CMK (cell line): ENCODE data around the gene ZBTB2.

Experiments used
- DNase-seq: peaks from one replicate; pipeline ENCODE4 v3.0.0-alpha.2; 2010; ENCODE audit warnings: low read depth

Gene ZBTB2, protein sequence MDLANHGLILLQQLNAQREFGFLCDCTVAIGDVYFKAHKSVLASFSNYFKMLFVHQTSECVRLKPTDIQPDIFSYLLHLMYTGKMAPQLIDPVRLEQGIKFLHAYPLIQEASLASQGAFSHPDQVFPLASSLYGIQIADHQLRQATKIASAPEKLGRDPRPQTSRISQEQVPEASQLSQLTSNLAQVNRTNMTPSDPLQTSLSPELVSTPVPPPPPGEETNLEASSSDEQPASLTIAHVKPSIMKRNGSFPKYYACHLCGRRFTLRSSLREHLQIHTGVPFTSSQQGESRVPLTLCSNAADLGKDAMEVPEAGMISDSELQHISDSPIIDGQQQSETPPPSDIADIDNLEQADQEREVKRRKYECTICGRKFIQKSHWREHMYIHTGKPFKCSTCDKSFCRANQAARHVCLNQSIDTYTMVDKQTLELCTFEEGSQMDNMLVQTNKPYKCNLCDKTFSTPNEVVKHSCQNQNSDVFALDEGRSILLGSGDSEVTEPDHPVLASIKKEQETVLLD

DNA sequence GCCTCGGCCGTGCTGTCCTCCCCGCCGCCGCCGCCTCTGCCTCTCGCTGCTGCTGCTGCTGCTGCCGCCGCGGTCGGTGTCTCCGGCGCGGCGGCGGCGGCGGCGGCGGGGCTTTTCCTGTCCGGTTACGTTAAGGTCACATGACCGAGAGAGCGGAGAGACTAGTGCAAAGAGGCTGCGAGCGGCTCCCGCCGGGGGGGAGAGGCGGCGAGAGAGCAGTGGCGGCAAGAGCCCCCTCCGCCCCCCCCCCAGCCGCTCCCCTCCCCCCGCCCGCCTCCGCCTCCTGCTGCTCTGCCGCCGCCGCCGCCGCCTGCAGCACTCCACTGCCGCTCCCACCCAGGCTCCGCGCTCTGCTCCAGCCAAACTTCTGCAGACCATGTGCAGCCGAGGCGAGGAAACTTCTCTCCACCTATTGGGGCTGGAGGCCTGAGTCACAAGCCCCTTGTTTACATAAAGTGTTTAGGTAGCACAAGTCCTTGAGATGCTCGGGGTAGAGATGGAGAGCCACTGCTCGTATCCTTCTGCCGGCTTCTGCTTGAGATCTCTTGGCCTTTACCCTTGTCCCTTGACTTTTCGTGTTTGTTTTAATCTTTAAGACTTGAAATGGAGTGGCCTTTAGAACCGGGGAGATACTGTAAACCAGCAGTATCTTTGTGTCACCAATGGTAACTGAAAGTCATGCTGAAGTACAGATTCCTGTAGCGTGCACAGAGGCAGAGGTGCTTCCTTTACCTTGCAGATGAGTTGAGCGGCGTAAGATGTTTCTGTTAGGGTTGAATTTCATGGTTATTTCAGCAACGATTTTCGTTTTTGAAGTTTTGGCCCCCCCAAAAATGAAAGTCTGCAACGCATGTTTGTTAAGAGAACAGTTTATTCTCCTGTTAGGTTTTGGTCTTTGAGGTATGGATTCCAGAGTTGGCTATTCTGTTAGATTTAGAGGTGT lies at the start of gene ZBTB2:
Gene ZBTB2 (minus strand): TSS at position 89 of the 943 bp plus-strand sequence. CDS start 17,922 bp downstream, outside the sequence.
- no peak for DNase-seq

DNA sequence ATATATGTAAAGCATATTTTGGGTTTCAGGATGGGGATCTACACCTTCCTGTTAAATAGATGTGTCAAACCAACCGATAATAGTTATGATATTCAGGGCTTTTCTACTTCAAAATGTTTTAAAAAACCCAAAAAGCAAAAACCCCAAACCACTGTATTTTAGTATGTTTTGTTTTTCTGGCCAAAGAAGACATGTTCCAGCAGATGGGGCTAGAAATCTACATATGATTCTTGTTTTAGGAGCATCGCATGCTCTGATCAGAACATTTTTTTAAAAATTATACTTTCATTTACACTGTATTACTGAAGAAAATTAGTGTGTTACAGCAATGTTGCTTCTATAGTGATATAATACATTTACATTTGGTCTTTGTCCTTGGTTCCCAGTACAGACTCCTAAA lies 49.6 kb upstream of the ZBTB2 start:
- DNase-seq: no peak

DNA sequence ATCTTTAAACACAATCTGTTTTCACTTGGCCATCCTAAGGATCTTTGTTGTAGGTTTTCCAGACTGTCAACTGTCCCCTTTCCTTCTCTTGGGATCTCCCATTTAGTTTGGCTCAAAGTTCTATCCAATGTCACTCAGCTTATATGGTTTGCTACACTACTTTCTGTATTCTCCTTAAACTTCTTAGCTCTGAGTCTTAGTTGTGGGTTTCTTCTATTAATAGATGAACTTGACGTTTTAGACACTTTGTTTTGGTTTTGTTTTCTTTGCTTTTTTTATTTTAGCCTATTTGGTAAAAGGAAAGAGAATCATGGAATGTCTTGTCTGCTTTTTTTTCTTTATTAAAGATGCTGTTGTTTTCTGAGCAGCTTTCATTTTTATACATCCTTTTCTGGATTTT lies 49.1 kb upstream of the ZBTB2 start:
- DNase-seq: no peak

DNA sequence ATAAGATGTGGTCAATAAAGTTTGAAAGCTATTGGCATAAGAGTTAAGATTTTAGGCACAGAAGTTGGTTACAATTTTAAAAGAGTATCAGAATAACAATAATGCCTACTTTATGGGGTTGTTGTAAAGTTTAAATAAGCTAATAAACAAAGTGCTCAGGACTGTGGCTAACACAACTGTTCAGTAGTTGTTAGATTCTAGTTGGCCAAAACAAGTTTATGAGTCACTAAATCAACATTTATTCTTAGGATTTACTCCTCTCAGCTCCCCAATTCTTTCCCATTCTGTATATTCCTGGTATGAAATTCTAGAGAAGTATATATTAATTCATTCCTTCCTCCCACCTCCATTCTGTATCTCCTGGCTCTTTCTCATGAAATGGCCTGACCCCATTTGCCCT lies 46.0 kb upstream of the ZBTB2 start:
- no peak for DNase-seq

DNA sequence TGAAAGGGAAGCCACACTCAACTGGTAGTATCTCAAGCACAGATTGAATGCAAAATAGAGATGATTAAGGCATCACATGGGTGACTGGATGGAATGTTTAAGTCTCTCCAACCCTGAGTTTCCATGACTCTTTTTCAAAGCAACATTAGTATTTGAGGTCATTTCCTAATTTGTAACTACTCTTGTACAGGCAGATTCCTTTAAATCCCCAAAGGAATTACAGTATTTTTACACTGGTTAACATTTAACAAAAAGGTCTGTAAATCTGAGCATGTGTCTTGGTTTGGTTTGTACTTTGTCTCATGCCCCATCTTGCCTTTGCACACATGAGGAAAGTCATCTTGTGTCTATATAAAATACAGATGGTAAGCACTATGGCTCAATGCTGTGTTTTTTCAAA lies 45.4 kb upstream of the ZBTB2 start:
- DNase-seq: no peak

DNA sequence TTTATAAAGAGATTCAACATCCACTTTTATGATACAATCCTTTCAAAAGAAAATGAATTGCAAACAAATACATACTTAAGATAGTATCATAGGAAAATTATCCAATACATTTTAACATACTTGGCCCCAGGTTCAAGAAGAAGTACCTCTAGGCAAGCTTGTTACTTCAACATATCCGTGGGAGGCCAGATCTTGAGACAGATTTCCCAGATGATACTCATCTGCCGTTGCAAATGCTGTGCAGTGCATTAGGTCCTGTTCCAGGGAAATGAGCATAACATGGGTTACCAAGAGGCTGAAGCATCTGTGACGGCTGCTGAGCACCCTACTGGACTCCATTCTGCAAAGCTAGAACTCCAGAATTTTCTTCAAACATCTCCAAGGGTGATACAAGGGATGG lies 44.9 kb upstream of the ZBTB2 start:
- no peak for DNase-seq

DNA sequence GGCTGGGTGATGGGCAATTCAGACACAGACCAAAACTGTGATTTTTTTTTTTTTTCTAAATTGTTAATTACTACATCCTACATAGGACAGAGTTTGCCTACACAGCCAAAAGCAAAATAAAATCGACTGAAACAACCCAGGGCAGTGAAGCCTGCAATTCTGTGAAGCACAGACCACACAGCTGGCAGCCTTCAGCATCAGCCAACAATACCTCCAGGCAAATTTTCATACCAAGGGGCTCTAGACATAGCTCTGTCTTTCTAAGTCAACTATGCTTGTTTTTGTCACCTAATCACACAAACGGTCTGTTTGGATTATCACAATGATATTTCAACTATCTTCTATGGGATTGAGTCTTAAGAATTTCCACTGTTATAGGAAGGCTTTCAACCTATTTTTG lies 43.0 kb upstream of the ZBTB2 start:
- DNase-seq: no peak

DNA sequence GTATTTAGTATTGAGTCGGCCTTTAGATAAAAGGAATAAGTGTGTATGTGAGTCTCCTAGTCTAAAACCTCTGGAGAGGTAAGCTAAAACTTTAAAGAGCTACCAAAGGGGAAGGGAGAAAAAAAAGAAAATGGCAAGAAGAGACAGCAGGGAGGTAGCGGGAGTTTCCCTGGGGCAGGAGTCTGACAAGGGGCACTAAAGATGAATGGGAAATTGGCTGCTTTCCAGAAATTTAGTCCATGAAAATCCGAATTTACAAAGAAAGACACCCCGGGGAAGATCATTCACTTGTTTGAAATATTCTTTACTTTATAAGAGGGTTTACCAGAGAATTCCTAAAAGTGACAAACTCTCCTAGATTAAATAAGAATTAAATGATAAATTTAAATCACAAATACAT lies 41.3 kb upstream of the ZBTB2 start:
- no peak for DNase-seq

DNA sequence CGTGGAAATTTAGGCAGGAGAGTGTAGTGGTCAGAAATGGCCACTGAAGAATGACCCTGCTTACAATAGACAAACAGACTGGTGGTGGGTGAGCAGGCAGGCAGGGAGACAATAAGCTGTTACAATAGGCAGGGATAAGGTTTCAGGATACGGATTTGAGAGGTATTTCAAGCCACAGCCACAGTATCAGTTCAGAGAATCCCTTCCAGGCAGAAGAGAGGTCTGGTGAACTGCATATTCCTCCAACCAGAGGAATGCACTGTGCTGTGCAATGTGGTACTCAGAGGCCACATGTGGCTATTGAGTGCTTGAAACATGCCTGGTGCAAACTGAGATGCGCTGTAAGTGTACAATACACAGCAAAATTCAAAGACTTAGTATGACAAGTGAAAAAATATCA lies 40.0 kb upstream of the ZBTB2 start:
- no peak for DNase-seq

DNA sequence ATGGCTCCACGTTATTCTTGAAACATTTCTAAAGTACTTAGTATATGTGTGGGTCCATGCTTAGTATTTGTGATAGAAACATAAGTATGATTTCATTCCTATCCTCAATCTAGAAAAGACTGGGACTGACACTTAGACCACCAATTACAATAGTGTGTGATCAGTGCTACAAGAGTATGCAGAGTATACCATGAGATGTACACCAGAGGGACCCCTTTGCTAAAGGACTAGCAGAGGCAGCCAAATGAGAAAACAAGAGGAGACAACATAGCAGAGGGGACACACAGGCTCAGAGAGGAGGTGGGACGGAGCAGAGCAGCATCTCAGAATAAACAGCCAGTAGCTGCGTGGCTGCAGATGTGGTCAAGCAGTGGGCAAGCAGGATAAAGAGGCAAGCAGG lies 39.5 kb upstream of the ZBTB2 start:
- DNase-seq: no peak

DNA sequence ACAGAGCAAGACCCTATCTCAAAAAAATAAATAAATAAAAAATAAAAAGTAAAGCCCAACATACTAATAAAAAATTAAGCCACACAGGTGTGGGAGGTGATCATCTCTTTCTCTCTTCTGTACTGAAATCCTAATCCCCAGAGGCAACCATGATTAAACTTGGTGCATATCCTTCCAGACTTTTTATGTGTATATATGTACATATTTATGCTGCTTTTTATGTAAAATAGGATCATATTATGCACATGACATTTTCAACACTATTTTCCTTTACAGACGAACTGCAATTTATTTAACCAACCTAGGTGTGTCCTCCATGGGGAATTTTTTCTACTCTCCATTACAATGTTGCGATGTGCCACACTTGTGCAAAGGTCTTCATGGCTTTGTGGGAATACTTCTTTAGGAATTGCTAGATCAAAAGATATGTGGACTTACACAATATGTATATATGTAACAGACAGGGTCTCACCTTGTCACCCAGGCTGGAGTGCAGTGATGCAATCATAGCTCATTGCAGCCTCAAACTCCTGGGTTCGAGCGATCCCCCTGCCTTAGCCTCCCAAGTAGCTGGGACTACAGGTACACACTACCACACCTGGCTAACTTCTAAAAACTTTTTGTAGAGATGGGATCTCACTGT lies 36.9 kb upstream of the ZBTB2 start:
- DNase-seq: no peak

DNA sequence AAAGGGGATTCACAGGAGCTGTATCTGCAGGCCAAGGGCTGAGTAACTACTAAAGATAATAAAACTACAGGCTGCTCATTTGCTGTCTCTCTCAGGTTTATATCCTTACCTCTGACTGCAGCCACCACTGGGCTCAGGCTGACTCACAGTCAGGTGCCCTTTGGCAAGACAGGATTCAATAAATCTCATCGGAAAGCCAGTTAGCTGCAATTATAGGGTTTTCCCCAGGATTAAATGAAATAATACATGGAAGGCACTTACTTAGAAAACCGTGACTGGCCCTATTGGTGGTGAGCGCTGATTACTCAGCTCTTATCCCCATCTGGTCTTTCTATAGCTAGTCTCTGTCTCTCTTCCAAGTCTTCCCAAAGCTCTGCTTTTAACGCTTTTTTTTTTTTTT lies 34.2 kb upstream of the ZBTB2 start:
- no peak for DNase-seq

DNA sequence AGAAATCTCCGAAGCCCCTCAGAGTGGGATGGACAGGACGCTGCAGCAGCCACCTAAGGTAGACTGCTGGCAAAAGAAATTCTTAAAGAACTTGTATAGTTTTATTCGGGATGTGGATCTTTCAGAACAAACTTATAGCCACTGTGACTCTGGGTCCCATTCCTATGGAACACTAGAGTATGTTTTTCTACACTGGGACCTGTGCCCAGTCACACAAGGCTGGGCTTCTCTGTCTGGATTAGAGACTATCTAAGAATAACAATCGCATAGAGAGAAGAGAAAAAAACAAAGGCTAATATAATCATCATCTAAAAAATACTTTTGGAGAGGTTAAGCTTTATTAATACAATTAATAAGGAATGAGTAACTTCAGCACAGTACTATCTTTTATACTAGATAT lies 31.6 kb upstream of the ZBTB2 start:
- DNase-seq: no peak

DNA sequence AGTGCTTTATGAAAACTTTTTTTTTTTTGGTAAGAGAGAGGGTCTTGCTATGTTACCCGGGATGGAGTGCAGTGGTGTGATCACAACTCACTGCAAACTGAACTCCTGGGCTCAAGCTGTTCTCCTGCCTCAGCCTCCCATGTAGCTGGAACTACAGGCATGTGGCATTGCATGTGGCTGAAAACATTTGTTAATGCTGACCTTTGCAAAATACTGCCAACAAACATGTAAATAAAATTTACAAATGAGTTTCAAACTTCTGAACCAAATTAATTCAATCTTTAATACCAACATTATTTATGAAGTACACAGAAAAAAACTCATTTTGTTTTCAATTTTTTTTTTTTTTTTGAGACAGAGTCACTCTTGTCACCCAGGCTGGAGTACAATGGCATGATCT lies 26.1 kb upstream of the ZBTB2 start:
- DNase-seq: no peak

DNA sequence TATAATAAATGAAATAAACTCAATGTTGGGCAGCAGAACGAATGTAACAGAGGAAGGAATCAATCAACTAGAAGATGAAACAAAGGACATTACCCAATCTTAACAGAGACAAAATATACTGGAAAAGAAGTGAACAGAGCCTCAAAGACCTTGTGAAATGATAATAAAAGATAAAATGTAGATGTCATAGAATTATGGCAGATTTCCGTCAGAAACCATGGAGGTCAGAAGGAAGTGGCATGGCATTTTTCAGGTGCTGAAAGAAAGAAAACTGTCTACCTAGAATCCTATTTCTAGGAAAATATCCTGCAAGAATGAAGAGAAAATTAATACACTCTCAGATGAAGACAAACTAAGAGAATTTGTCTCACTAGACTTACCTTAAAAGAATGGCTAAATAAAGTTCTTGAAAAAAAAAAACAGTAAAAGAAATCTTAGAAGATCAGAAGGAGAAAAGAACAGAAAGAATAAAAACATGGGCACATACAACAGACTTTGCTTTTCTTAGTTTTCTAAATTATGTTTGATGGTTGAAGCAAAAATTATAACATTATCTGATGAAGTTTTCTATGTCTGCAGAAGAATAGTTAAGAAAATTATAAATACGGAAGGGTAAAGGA lies 23.4 kb upstream of the ZBTB2 start:
- no peak for DNase-seq

DNA sequence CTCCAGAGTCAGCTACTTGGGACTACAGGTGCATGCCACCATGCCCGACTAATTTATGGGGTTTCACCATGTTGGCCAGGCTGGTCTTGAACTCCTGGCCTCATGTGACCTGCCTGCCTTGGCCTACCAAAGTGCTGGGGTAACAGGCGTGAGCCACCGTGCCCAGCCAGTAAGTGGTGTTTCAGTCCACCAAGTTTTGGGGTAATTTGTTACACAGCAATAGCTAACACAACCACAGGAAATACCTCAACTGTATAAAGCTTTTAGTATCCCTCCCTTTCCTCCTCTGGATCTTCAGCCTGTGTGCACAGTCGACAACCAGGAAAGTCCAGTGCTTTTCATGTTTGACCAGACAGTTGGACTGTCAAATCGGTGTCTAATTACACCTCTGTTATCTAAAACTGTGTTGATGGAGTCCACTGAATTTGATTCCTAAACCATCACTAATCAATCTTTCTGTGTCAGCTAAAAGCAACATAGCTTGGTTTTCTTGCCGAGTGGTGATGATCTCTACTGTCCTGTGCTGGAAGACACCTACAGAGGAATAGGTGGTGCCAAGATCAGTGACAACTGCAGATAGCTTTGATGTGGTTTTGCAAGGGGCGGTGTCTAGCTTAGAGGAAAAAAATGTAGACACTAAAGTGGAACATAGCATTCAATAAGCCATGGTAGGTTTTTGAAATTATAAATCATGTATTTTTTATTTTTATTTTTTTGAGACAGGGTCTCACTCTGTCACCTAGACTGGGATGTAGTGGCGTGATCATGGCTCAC lies 22.2 kb upstream of the ZBTB2 start:
- no peak for DNase-seq

DNA sequence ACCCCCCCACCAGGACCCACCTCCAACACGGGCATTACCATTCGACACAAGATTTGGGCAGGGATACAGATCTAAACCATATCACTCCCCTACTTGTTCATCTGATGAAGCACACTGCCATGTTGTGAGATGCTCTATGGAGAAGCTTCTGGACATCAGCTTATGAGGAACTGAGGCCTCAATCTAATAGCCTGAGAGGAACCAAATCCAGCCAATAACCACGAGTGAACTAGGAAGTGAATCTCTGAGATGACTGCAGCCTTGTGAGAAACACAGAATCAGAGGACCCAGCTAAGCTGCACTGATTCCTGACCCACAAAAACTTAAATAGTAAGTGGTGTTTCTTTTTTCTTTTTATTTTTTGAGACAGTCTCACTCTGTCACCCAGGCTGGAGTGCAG lies 21.6 kb upstream of the ZBTB2 start:
- no peak for DNase-seq

DNA sequence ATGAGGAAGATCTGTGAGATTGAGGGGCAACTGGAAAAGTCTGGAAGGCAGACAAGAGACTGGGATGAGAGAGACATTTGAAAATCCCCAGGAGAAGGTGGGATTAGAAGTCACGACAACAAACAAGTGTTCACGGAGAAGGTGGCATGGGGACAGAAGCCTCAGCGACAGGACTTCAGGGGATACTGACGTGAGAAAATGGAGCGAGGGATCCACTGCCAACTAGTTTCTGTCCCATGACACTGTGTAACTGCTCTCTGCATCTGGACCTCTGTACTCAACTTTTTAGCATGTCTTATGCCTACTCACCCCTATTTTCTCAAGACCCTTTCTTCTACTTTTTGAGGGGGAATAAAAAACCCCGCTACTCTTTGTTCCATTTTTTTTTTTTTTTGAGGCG lies 18.3 kb upstream of the ZBTB2 start:
- no peak for DNase-seq

DNA sequence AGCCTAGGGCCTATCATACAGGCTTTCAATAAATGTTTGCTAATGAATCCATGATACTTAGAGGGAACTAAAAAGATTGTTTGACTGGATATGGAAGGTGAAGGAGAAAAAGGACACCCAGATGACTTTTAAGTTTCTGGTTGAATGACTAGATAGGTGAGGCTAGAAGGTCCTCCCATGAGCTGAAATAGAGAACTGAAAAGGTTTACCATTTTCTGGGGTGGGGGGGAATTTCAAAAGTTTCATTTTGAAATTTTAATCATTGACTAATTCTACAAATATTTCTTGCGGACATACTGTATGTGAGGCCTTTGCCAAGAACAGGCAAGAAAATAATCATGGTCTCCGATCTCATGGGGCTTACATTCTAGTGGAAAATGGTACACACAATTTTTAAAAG lies 17.9 kb upstream of the ZBTB2 start:
- DNase-seq: no peak

DNA sequence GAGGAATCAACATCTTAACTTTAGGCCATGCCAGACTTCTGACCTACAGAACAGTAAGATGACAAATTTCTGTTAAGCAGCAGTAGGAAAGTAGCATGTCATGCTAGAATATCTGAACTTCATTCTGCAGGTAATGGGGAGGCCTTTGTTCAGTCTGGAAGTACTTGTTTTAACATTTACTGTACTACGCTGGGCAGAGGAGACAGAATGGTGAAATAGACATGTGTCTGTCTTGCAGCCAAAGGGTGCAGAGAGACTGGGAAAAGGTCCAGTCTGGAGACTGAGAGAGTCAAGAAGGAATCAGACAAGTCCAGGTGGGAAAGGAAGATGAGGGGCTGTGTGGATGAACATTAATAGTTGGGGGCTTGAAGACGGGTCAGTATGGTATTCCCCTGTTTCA lies 17.5 kb upstream of the ZBTB2 start:
- no peak for DNase-seq

DNA sequence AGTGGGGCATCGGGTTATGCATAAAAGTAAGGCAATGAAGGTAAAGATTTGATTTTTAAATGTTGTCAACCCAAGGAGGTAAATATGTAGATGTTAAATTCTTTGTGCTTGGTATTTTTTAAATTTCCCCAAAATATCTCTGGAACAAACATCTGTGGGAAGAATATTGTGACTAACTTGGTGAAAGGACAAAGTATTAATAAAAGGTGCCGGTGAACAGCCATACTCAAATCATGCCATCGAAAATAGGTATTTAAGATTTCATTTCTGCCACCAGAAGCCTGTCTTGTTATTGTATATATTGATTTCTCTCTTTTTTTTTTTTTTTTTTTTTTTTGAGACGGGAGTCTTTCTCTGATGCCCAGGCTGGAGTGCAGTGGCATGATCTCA lies 12.6 kb upstream of the ZBTB2 start:
- DNase-seq: no peak
